HepG2 (cell line): ENCODE results near the gene RTEL1. TPM values are rescaled to one million over a fixed set of nuclear protein-coding genes. Genes with fewer than 3 reads are reported as not detected.

Experiments
- ATF4 ChIP-seq, 2 experiments: fragments of 450-650 bp in 1 of 2; sonication (generic) in 1 of 2; formaldehyde crosslinking; IDR thresholded peaks; 2 replicates each; pipeline versions ENCODE4 v1.5.0 to v1.8.0; 2020 to 2022; ENCODE audit warnings: mild to moderate bottlenecking in 1 of 2, missing genetic modification reagents in 1 of 2
- ATM ChIP-seq: fragments of 450-650 bp; IDR thresholded peaks from 2 replicates; pipeline ENCODE4 v1.7.1; 2017; ENCODE audit warnings: mild to moderate bottlenecking, borderline replicate concordance
- BCL3 ChIP-seq: sonication (generic); formaldehyde crosslinking; IDR thresholded peaks from 2 replicates; pipeline ENCODE4 v1.5.1; 2020; ENCODE audit warnings: mild to moderate bottlenecking, missing genetic modification reagents, moderate library complexity
- CCDC6 ChIP-seq: sonication (generic); formaldehyde crosslinking; IDR thresholded peaks from 2 replicates; pipeline ENCODE4 v1.8.1; 2022; ENCODE audit warnings: mild to moderate bottlenecking, missing genetic modification reagents, moderate library complexity
- GTF3A ChIP-seq: sonication (generic); formaldehyde crosslinking; conservative IDR thresholded peaks from 2 replicates; pipeline ENCODE4 v1.4.0; 2020; ENCODE audit warnings: mild to moderate bottlenecking, missing genetic modification reagents
- IKZF4 ChIP-seq: sonication (generic); formaldehyde crosslinking; IDR thresholded peaks from 2 replicates; pipeline ENCODE4 v1.5.1; 2020; ENCODE audit warnings: borderline replicate concordance, mild to moderate bottlenecking, low read depth, missing genetic modification reagents; ENCODE audit errors: not compliant biosample characterization
- KDM5B ChIP-seq: sonication (generic); formaldehyde crosslinking; IDR thresholded peaks from 2 replicates; pipeline ENCODE4 v1.4.0; 2020; ENCODE audit warnings: missing genetic modification reagents, mild to moderate bottlenecking, borderline replicate concordance
- MLXIP ChIP-seq: sonication (generic); formaldehyde crosslinking; IDR thresholded peaks from 2 replicates; pipeline ENCODE4 v1.9.0; 2021; ENCODE audit warnings: missing genetic modification reagents, borderline replicate concordance
- NCOA2 ChIP-seq: sonication (generic); formaldehyde crosslinking; IDR thresholded peaks from 2 replicates; pipeline ENCODE4 v1.8.0; 2022; ENCODE audit warnings: inconsistent platforms
- NR1H2 ChIP-seq: sonication (generic); formaldehyde crosslinking; IDR thresholded peaks from 2 replicates; pipeline ENCODE4 v1.8.1; 2022; ENCODE audit warnings: low read depth, missing genetic modification reagents, borderline replicate concordance
- NR3C1 ChIP-seq: sonication (generic); formaldehyde crosslinking; IDR thresholded peaks from 2 replicates; pipeline ENCODE4 v1.4.0; 2020; ENCODE audit warnings: missing genetic modification reagents
- PPARG ChIP-seq: conservative IDR thresholded peaks from 2 replicates; pipeline ENCODE4 v1.6.1; 2016; ENCODE audit warnings: missing biosample characterization, missing genetic modification reagents
- RFX1 ChIP-seq: fragments of 450-650 bp; IDR thresholded peaks from 2 replicates; pipeline ENCODE4 v1.6.1; 2017
- SIX4 ChIP-seq: sonication (generic); formaldehyde crosslinking; IDR thresholded peaks from 2 replicates; pipeline ENCODE4 v1.4.0; 2020; ENCODE audit warnings: missing genetic modification reagents
- SNAI1 ChIP-seq: sonication (generic); formaldehyde crosslinking; IDR thresholded peaks from 2 replicates; pipeline ENCODE4 v1.5.0; 2020; ENCODE audit warnings: mild to moderate bottlenecking, missing genetic modification reagents, borderline replicate concordance
- XRCC5 ChIP-seq: fragments of 200-400 bp; formaldehyde crosslinking; optimal IDR thresholded peaks from 2 replicates; pipeline ENCODE3; 2017; ENCODE audit warnings: mild to moderate bottlenecking, low read length
- ZBTB21 ChIP-seq: sonication (generic); formaldehyde crosslinking; IDR thresholded peaks from 2 replicates; pipeline ENCODE4 v1.4.0; 2020; ENCODE audit warnings: missing genetic modification reagents
- ZNF205 ChIP-seq: IDR thresholded peaks from 2 replicates; pipeline ENCODE4 v1.6.1; 2018; ENCODE audit warnings: missing biosample characterization, missing genetic modification reagents
- ZNF280B ChIP-seq: sonication (generic); formaldehyde crosslinking; IDR thresholded peaks from 2 replicates; pipeline ENCODE4 v1.5.0; 2020; ENCODE audit warnings: missing genetic modification reagents, mild to moderate bottlenecking, borderline replicate concordance
- ZNF382 ChIP-seq: sonication (generic); formaldehyde crosslinking; IDR thresholded peaks from 2 replicates; pipeline ENCODE4 v1.5.0; 2020; ENCODE audit warnings: missing genetic modification reagents, mild to moderate bottlenecking, borderline replicate concordance
- ZNF431 ChIP-seq: sonication (generic); formaldehyde crosslinking; IDR thresholded peaks from 2 replicates; pipeline ENCODE4 v1.9.0; 2022; ENCODE audit warnings: missing genetic modification reagents, low read depth, mild to moderate bottlenecking, borderline replicate concordance
- ZNF543 ChIP-seq: sonication (generic); formaldehyde crosslinking; IDR thresholded peaks from 2 replicates; pipeline ENCODE4 v1.4.0; 2020; ENCODE audit warnings: mild to moderate bottlenecking, missing genetic modification reagents
- ZNF75D ChIP-seq: sonication (generic); formaldehyde crosslinking; IDR thresholded peaks from 2 replicates; pipeline ENCODE4 v1.8.1; 2023; ENCODE audit warnings: missing genetic modification reagents, mild to moderate bottlenecking, borderline replicate concordance
- ZSCAN29 ChIP-seq: sonication (generic); formaldehyde crosslinking; conservative IDR thresholded peaks from 2 replicates; pipeline ENCODE4 v1.4.0; 2020; ENCODE audit warnings: mild to moderate bottlenecking, missing genetic modification reagents
- polyA plus RNA-seq, 8 experiments: library from polyadenylated mRNA; depleted of rRNA in 3 of 8; stranded (reverse) in 7 of 8; unstranded in 1 of 8; fragments of >200 nt; fragmentation: Illumina TruSeq in 4 of 8; extraction: Trizol in 4 of 8; gene quantifications; 2 replicates each; pipeline versions ENCODE4 v1.2.1 to v1.2.3, GENCODE V29; 2011 to 2016; ENCODE audit warnings: low read depth in 4 of 8, missing spikeins in 1 of 8, mixed read lengths in 1 of 8; ENCODE audit not compliant: insufficient read depth in 1 of 8
- total RNA-seq, 5 experiments: library from RNA; depleted of rRNA; stranded (reverse); fragments of >200 nt; fragmentation: Illumina TruSeq; extraction: Trizol; gene quantifications; 2 replicates each; pipeline ENCODE4 v1.2.3, GENCODE V29; 2016; ENCODE audit warnings: low read depth in 1 of 5

The RTEL1 gene
- total and polyA plus RNA-seq, 2 of the 13 experiments (the other 11 are each of a cell fraction or from before 2014, with no cell fraction given): 21.8 to 36.4 TPM

GRCh38 chr20:63652192-63652980 lies 5.7 kb upstream of the RTEL1 start (continued):
- TF ChIP-seq BCL3 (peak; percentile 43), CCDC6 (0 out of 2 replicates have a peak, but pooled peaks have one; percentile 68), MLXIP (CRISPR knock-in tag) (peak; percentile 31; the same call in 1 of the 2 replicates), IKZF4 (CRISPR knock-in tag) (no peak), NCOA2 (no peak), ZNF543 (0 out of 2 replicates have a peak, but pooled peaks have one; percentile 22), ATF4 (CRISPR knock-in tag; IDR thresholded peaks at IDR 0.05) (no peak), ZNF431 (CRISPR knock-in tag) (no peak), NR3C1 (no peak), PPARG (CRISPR knock-in tag) (no peak), GTF3A (CRISPR knock-in tag) (no peak), NR1H2 (CRISPR knock-in tag) (peak; percentile 61; the same call in 1 of the 2 replicates), ZBTB21 (CRISPR knock-in tag) (no peak), KDM5B (CRISPR knock-in tag) (peak; percentile 43), ZSCAN29 (CRISPR knock-in tag) (no peak), ZNF382 (CRISPR knock-in tag) (no peak), RFX1 (no peak), ZNF75D (no peak), SIX4 (CRISPR knock-in tag) (no peak), ZNF280B (no peak), ATM (no peak), SNAI1 (CRISPR knock-in tag) (peak; percentile 61; the same call in 1 of the 2 replicates), ZNF205 (CRISPR knock-in tag) (0 out of 2 replicates have a peak, but pooled peaks have one; percentile 30), XRCC5 (no peak)
